Left ventricle myocardium inferior (tissue), 1 donor: ENCODE measurements around the gene TUT1. TPM values are rescaled to one million over a fixed set of nuclear protein-coding genes. Genes with fewer than 3 reads are reported as not detected.
A peak's percentile ranks its signal among the peaks of the same experiment; 100 is the strongest.

ENCODE experiments used
- DNase-seq: peaks from one replicate; pipeline ENCODE4 v3.0.0-alpha.2; 2020
- H3K27ac ChIP-seq: fragments of 200-600 bp; replicated peaks from 2 replicates; pipeline ENCODE4 v1.8.0; 2021
- H3K27me3 ChIP-seq: fragments of 200-600 bp; 2 replicates; pipeline ENCODE4 v1.8.0; 2021; ENCODE audit warnings: low read depth
- H3K36me3 ChIP-seq: fragments of 200-600 bp; 2 replicates; pipeline ENCODE4 v1.8.0; 2021
- H3K4me1 ChIP-seq: fragments of 200-600 bp; 2 replicates; pipeline ENCODE4 v1.8.0; 2021
- H3K4me3 ChIP-seq: fragments of 200-600 bp; 2 replicates; pipeline ENCODE4 v1.8.0; 2021; ENCODE audit warnings: mild to moderate bottlenecking, moderate library complexity
- H3K9me3 ChIP-seq: fragments of 200-600 bp; replicated peaks from 2 replicates; pipeline ENCODE4 v1.8.0; 2021
- intact Hi-C: fragments of 100-400 bp; cut with micrococcal nuclease; formaldehyde crosslinking; loops from one replicate; pipeline ENCODE4 v1.11.0; 2022
- microRNA-seq: library from miRNA; unstranded; fragments of <30 nt; microRNA quantifications from one replicate; pipeline ENCODE4 v1.2.0, GENCODE V29; 2020
- total RNA-seq: library from RNA; stranded (reverse); fragmentation: NEBNext Ultra II Directional; extraction: Animal tissue kit (Norgen Biotek cat#: 25700); gene quantifications from one replicate; pipeline ENCODE4 v1.2.1, GENCODE V29; 2021
- TF ChIP-seq, protein P1 (sequence below): fragments of 200-600 bp; IDR thresholded peaks from 2 replicates; pipeline ENCODE4 v1.8.0; 2021; ENCODE audit warnings: antibody characterized with exemption, mild to moderate bottlenecking, borderline replicate concordance
- donor health status: DM: no; HTN: yes; CAD: no; lungs with severe emphysema.

Gene TUT1
- total RNA-seq, 1 donor from 2014 or later = 12.5 TPM

DNA sequence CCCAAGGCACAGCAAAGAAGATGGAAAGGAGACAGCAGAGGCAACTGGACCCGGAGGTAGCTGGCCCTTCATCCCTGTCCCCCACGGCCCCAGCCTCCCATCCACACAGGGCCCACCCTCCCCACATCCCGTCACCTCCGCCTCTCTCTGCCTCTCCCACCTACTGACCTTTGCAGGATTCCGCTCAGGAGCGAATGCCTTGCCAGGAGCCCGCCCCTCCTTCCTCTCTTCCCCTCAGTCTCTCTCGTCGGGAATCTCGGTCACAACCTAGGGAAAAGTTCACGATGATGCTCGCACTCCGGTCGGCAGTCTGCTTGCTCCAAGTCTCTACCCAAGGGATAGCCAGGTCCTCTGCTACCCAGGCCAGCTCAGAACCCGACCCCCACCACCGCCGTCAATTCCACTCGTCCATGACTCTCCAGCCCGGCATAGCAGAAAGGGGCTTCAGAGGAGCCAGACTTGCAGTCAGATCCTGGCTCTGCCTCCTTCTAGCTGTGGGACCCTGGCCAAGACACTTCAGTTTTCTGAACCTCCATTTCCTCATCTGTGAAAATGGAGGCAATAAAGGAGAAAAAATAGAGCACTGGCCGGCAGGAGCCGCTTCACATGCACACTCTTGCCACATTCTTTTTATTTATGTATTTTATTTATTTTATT is 54.9 kb downstream of the TUT1 start:
- Histone ChIP-seq H3K4me1 (peaks cover 70% of the 10 kb centered on the region), H3K36me3 (peaks cover 48% of the 10 kb centered on the region), H3K27ac (peak overlapping the region; percentile 100), H3K9me3 (no peaks in the 10 kb centered on the region), H3K4me3 (peak overlapping the region; percentile 0), H3K27me3 (no peaks in the 10 kb centered on the region)
- TF ChIP-seq, protein P1, sequence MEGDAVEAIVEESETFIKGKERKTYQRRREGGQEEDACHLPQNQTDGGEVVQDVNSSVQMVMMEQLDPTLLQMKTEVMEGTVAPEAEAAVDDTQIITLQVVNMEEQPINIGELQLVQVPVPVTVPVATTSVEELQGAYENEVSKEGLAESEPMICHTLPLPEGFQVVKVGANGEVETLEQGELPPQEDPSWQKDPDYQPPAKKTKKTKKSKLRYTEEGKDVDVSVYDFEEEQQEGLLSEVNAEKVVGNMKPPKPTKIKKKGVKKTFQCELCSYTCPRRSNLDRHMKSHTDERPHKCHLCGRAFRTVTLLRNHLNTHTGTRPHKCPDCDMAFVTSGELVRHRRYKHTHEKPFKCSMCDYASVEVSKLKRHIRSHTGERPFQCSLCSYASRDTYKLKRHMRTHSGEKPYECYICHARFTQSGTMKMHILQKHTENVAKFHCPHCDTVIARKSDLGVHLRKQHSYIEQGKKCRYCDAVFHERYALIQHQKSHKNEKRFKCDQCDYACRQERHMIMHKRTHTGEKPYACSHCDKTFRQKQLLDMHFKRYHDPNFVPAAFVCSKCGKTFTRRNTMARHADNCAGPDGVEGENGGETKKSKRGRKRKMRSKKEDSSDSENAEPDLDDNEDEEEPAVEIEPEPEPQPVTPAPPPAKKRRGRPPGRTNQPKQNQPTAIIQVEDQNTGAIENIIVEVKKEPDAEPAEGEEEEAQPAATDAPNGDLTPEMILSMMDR = no peak
- DNase-seq = no peak
- intact Hi-C loops = no loop called here

DNA sequence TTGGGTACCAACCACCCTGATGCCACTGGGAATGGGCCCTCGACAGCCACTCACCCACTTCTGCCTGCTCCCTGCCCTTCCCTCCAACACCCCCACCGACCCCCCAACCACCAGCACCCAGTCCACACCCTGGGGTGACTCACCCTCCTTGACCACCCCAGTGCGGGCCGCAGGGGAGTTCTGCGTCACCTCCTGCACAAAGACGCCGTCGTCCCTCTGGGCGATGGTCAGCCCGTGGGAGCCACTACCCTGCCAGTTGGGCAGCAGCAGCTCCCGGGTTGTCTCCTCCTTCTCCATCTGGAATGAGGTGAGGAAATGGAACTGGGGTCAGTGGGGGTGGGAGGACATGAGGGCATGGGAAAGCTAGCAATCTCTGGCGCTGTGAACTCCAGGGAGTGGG is 55.5 kb downstream of the TUT1 start:
- intact Hi-C loops = no loop called here
- no peak overlapping the region for H3K4me3 ChIP-seq
- TF ChIP-seq, protein P1 = no peak
- peaks cover 67% of the 10 kb centered on the region for H3K4me1 ChIP-seq
- H3K27me3 ChIP-seq = no peaks in the 10 kb centered on the region
- H3K27ac ChIP-seq = peak overlapping the region; percentile 100
- H3K36me3 ChIP-seq = peaks cover 54% of the 10 kb centered on the region
- DNase-seq = no peak
- no peaks in the 10 kb centered on the region for H3K9me3 ChIP-seq

DNA sequence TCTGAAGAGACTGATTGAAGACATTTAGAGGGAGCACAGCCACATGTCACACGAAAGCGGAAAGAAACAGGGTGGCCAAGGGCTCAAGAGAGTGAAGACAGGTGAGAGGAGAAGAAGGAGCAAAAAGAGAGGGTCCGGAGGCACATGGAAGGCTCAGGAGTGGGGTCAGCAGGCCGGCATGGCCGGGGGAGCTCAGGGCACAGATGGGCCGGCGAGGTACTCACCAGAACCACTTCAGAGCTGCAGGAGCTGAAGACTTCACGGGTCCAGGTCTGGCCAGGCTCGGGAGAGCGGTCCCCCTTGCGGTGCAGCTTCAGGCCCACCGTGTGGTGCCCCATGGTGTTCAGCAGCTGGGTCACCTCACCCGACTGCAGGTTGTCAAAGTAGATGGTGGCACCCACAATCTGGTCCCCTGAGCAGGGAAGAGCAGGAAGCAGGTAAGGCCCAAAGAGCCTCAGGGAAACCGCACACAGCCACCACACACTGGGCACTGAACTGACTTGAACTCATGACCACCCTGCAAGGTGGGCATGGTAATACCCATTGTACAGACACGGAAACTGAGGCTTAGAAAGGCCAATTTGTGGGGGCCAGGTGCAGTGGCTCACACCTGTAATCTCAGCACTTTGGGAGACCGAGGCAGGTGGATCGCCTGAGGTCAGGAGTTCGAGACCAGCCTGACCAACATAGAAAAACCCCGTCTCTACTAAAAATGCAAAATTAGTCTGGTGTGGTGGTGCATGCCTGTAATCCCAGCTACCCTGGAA is 56.4 kb downstream of the TUT1 start:
- intact Hi-C loops = no loop called here
- peaks cover 63% of the 10 kb centered on the region for H3K36me3 ChIP-seq

GRCh38 chr11:62532096-62532495 is 59.2 kb downstream of the TUT1 start:
- Histone ChIP-seq H3K27me3 (no peaks in the 10 kb centered on the region), H3K4me3 (no peak overlapping the region), H3K9me3 (no peaks in the 10 kb centered on the region), H3K27ac (no peak overlapping the region), H3K4me1 (peaks cover 30% of the 10 kb centered on the region), H3K36me3 (peaks cover 91% of the 10 kb centered on the region)
- DNase-seq = no peak
- intact Hi-C loops = no loop called here
- TF ChIP-seq, protein P1 = no peak

More for the DNA sequence above, 56.4 kb downstream of the TUT1 start:
- peaks cover 59% of the 10 kb centered on the region for H3K4me1 ChIP-seq
- TF ChIP-seq, protein P1 = no peak
- DNase-seq = no peak
- no peaks in the 10 kb centered on the region for H3K27me3 ChIP-seq
- H3K4me3 ChIP-seq = no peak overlapping the region
- peak overlapping the region; percentile 100 for H3K27ac ChIP-seq
- no peaks in the 10 kb centered on the region for H3K9me3 ChIP-seq

Small RNA genes lying within 50 kb of the gene (microRNA-seq; reads per million reads assigned to microRNA genes)
- 0.94 reads per million for gene MIR6747

Other genes with a start within 250 kb of the TUT1 start
- not detected for gene SCGB1A1, start 172.5 kb downstream of the TUT1 start, total RNA-seq
- 290 TPM for gene AHNAK, start 44.7 kb downstream of the TUT1 start, total RNA-seq
- gene EEF1G, start 17.6 kb downstream of the TUT1 start, total RNA-seq = 958 TPM
- gene MTA2, start 10.3 kb upstream of the TUT1 start, total RNA-seq = 26.3 TPM
- 14.6 TPM for gene EML3, start 21.3 kb upstream of the TUT1 start, total RNA-seq
- 2.0 TPM for gene ROM1, start 21.7 kb upstream of the TUT1 start, total RNA-seq
- 13.2 TPM for gene B3GAT3, start 30.5 kb upstream of the TUT1 start, total RNA-seq
- gene GANAB, start 55.1 kb upstream of the TUT1 start, total RNA-seq = 90.2 TPM
- gene INTS5, start 61.8 kb upstream of the TUT1 start, total RNA-seq = 10.1 TPM
- gene C11orf98, start 73.7 kb upstream of the TUT1 start, total RNA-seq = 31.1 TPM
- gene CSKMT, start 73.8 kb upstream of the TUT1 start, total RNA-seq = 5.0 TPM
- gene UQCC3, start 80.2 kb upstream of the TUT1 start, total RNA-seq = 6.9 TPM
- 2.1 TPM for gene LBHD1, start 80.7 kb upstream of the TUT1 start, total RNA-seq
- 82.3 TPM for gene UBXN1, start 87.5 kb upstream of the TUT1 start, total RNA-seq
- 2.7 TPM for gene LRRN4CL, start 98.0 kb upstream of the TUT1 start, total RNA-seq
- gene BSCL2, start 115.9 kb upstream of the TUT1 start, total RNA-seq = 18.4 TPM
- not detected for gene GNG3, start 116.2 kb upstream of the TUT1 start, total RNA-seq
- 37.6 TPM for gene HNRNPUL2, start 135.9 kb upstream of the TUT1 start, total RNA-seq
- gene TTC9C, start 137.0 kb upstream of the TUT1 start, total RNA-seq = 12.9 TPM
- gene ZBTB3, start 162.6 kb upstream of the TUT1 start, total RNA-seq = 9.5 TPM
- 43.4 TPM for gene POLR2G, start 170.1 kb upstream of the TUT1 start, total RNA-seq
- gene TAF6L, start 179.9 kb upstream of the TUT1 start, total RNA-seq = 8.0 TPM
- gene TMEM179B, start 195.9 kb upstream of the TUT1 start, total RNA-seq = 20.5 TPM
- gene TMEM223, start 200.5 kb upstream of the TUT1 start, total RNA-seq = 24.1 TPM
- 43.2 TPM for gene NXF1, start 213.9 kb upstream of the TUT1 start, total RNA-seq
- gene STX5, start 240.5 kb upstream of the TUT1 start, total RNA-seq = 16.7 TPM
- not detected for gene TEX54, start 241.3 kb upstream of the TUT1 start, total RNA-seq
- gene WDR74, start 248.1 kb upstream of the TUT1 start, total RNA-seq = 24.3 TPM